ENCODE data around the gene EIF2B2. TPM values are rescaled to one million over a fixed set of nuclear protein-coding genes. Genes with fewer than 3 reads are reported as not detected.

Gene EIF2B2
- total RNA-seq, 1 experiment from 2014 or later: 48.3 TPM

- H2BK15ac ChIP-seq (ENCODE audit: low read depth, low read length): no peak overlapping the region
- Mint-ChIP-seq H3K4me3 (no peak overlapping the region), H3K4me1 (peaks cover 13 to 18% of the 10 kb centered on the region in 2 experiments), H3K9me3 (no peaks in the 10 kb centered on the region), H3K36me3 (ENCODE audit: insufficient read depth in 1 of 3, low read depth in 3 of 3) (no peaks in the 10 kb centered on the region; a peak in 1 of 7 replicates), H3K27ac (no peak overlapping the region), H3K27me3 (ENCODE audit: low read depth) (peaks cover 18% of the 10 kb centered on the region)
- no peaks in the 10 kb centered on the region for H3K79me2 ChIP-seq (ENCODE audit: insufficient read depth, low read length)
- no peaks in the 10 kb centered on the region for H3K9me3 ChIP-seq (ENCODE audit: control insufficient read depth, low read depth, low read length)
- no peak overlapping the region for H2BK120ac ChIP-seq (ENCODE audit: low read depth, low read length, poor library complexity, severe bottlenecking)
- H3K4ac ChIP-seq (ENCODE audit: low read depth, low read length): no peak overlapping the region
- H2AFZ ChIP-seq (ENCODE audit: low read length): no peak overlapping the region
- no peak overlapping the region for H3K23ac ChIP-seq (ENCODE audit: insufficient read length, low read depth, low read length)
- no peak overlapping the region for H2BK12ac ChIP-seq (ENCODE audit: insufficient read length, low read depth, low read length)
- no peak overlapping the region for H3K56ac ChIP-seq (ENCODE audit: insufficient read length, low read depth, low read length)
- H3K4me1 ChIP-seq (ENCODE audit: insufficient read depth, low read length): no peaks in the 10 kb centered on the region; the same call in 1 of the 2 replicates
- no peaks in the 10 kb centered on the region for H3K79me1 ChIP-seq (ENCODE audit: insufficient read depth, low read depth, low read length, poor library complexity, severe bottlenecking)
- TF ChIP-seq CTCF (conservative IDR thresholded peaks at IDR 0.05): no peak
- no peak overlapping the region for H4K5ac ChIP-seq (ENCODE audit: insufficient read length, low read depth, low read length)
- no peak overlapping the region for H4K8ac ChIP-seq (replicated peaks; ENCODE audit: insufficient read length, low read depth, low read length)
- no peak overlapping the region for H3K9ac ChIP-seq (ENCODE audit: extremely low read depth, insufficient read length, low read length)
- H2AK5ac ChIP-seq (ENCODE audit: insufficient read length, low read length): no peak overlapping the region
- no peaks in the 10 kb centered on the region; the same call in 1 of the 2 replicates for H3K27me3 ChIP-seq (ENCODE audit: insufficient read depth, low read length)
- no peak overlapping the region for H3K18ac ChIP-seq (ENCODE audit: insufficient read length, low read depth, low read length)
- WGBS (ENCODE audit: extremely low coverage, insufficient read length, low lambda C conversion rate): no CpG with 5 or more reads among the region's 5 CpGs
- no peaks in the 10 kb centered on the region for H4K20me1 ChIP-seq (ENCODE audit: control insufficient read depth, insufficient read depth, insufficient read length)
- H2BK20ac ChIP-seq (ENCODE audit: low read depth, low read length, poor library complexity, severe bottlenecking): no peak overlapping the region
- H3K4me2 ChIP-seq (ENCODE audit: insufficient read depth, insufficient read length, low read length): no peak overlapping the region
- no peak for DNase-seq
- no peak overlapping the region for H3K27ac ChIP-seq (ENCODE audit: insufficient read length, low read depth, low read length)
- no peak overlapping the region for H3K14ac ChIP-seq (ENCODE audit: insufficient read depth, low read length)
- H2BK5ac ChIP-seq (ENCODE audit: insufficient read length, low read length): no peak overlapping the region
- H4K91ac ChIP-seq (ENCODE audit: insufficient read length, low read depth, low read length): no peak overlapping the region
- H3T11ph ChIP-seq (ENCODE audit: low read length): no peak overlapping the region
- H3K23me2 ChIP-seq (ENCODE audit: insufficient read length, low read depth, low read length, poor library complexity, severe bottlenecking): no peaks in the 10 kb centered on the region
These were observed 43.0 kb upstream of the EIF2B2 start for GRCh38 chr14:74959596-74960180.

All from H9 (cell line).